T-helper 1 cell treated with Interleukin-12 subunit alpha and Interleukin-12 subunit beta and Interleukin-4 antibody, amounts not matched to agents 30 μg/mL and 1 μg/mL, for 36 hours (primary cell): ENCODE measurements around the gene CSMD2.

ENCODE experiments used
- H3K27ac Mint-ChIP-seq: one replicate; pipeline ENCODE4 v1.8.0; 2021; ENCODE audit warnings: mild to moderate bottlenecking, mixed read lengths
- H3K27me3 Mint-ChIP-seq: one replicate; pipeline ENCODE4 v1.8.0; 2021; ENCODE audit warnings: low read depth, mixed read lengths
- H3K36me3 Mint-ChIP-seq: one replicate; pipeline ENCODE4 v1.8.0; 2021; ENCODE audit warnings: low read depth, mixed read lengths
- H3K4me1 Mint-ChIP-seq: one replicate; pipeline ENCODE4 v1.8.0; 2021; ENCODE audit warnings: low read depth, mixed read lengths
- H3K4me3 Mint-ChIP-seq: one replicate; pipeline ENCODE4 v1.8.0; 2021; ENCODE audit warnings: mild to moderate bottlenecking, moderate library complexity, mixed read lengths
- H3K9me3 Mint-ChIP-seq: one replicate; pipeline ENCODE4 v1.8.0; 2021; ENCODE audit warnings: mixed read lengths

CSMD2 gene

GRCh38 chr1:33930346-33931110 is 234.5 kb downstream of the CSMD2 start:
- H3K9me3 Mint-ChIP-seq = no peaks in the 10 kb centered on the region
- no peak overlapping the region for H3K27ac Mint-ChIP-seq
- no peak overlapping the region for H3K4me3 Mint-ChIP-seq
- H3K36me3 Mint-ChIP-seq = no peaks in the 10 kb centered on the region
- H3K4me1 Mint-ChIP-seq = no peaks in the 10 kb centered on the region
- H3K27me3 Mint-ChIP-seq = no peaks in the 10 kb centered on the region

- Mint-ChIP-seq H3K4me3 (no peak overlapping the region), H3K4me1 (no peaks in the 10 kb centered on the region), H3K36me3 (no peaks in the 10 kb centered on the region), H3K27ac (no peak overlapping the region), H3K27me3 (no peaks in the 10 kb centered on the region), H3K9me3 (no peaks in the 10 kb centered on the region)
Observed at GRCh38 chr1:33928251-33928650, 236.8 kb downstream of the CSMD2 start.

GRCh38 chr1:33927721-33928120 is 237.3 kb downstream of the CSMD2 start:
- H3K27ac Mint-ChIP-seq = no peak overlapping the region
- H3K4me1 Mint-ChIP-seq = no peaks in the 10 kb centered on the region
- H3K4me3 Mint-ChIP-seq = no peak overlapping the region
- H3K36me3 Mint-ChIP-seq = no peaks in the 10 kb centered on the region
- H3K9me3 Mint-ChIP-seq = no peaks in the 10 kb centered on the region
- no peaks in the 10 kb centered on the region for H3K27me3 Mint-ChIP-seq

- Mint-ChIP-seq H3K9me3 (no peaks in the 10 kb centered on the region), H3K27me3 (no peaks in the 10 kb centered on the region), H3K27ac (no peak overlapping the region), H3K4me1 (no peaks in the 10 kb centered on the region), H3K4me3 (no peak overlapping the region), H3K36me3 (no peaks in the 10 kb centered on the region)
Observed at GRCh38 chr1:33925586-33925985, 239.4 kb downstream of the CSMD2 start.

- Mint-ChIP-seq H3K27me3 (no peaks in the 10 kb centered on the region), H3K4me3 (no peak overlapping the region), H3K27ac (no peak overlapping the region), H3K36me3 (no peaks in the 10 kb centered on the region), H3K9me3 (no peaks in the 10 kb centered on the region), H3K4me1 (no peaks in the 10 kb centered on the region)
Observed at GRCh38 chr1:33921281-33921680, 243.7 kb downstream of the CSMD2 start.

GRCh38 chr1:33918368-33918767 is 246.7 kb downstream of the CSMD2 start:
- Mint-ChIP-seq H3K27ac (no peak overlapping the region), H3K9me3 (no peaks in the 10 kb centered on the region), H3K4me1 (no peaks in the 10 kb centered on the region), H3K4me3 (no peak overlapping the region), H3K36me3 (no peaks in the 10 kb centered on the region), H3K27me3 (no peaks in the 10 kb centered on the region)

- Mint-ChIP-seq H3K4me3 (no peak overlapping the region), H3K27me3 (no peaks in the 10 kb centered on the region), H3K9me3 (no peaks in the 10 kb centered on the region), H3K4me1 (no peaks in the 10 kb centered on the region), H3K36me3 (no peaks in the 10 kb centered on the region), H3K27ac (no peak overlapping the region)
Observed at GRCh38 chr1:33916786-33917185, 248.2 kb downstream of the CSMD2 start.

- no peaks in the 10 kb centered on the region for H3K4me1 Mint-ChIP-seq
- H3K9me3 Mint-ChIP-seq = no peaks in the 10 kb centered on the region
- H3K4me3 Mint-ChIP-seq = no peak overlapping the region
- no peaks in the 10 kb centered on the region for H3K27me3 Mint-ChIP-seq
- H3K27ac Mint-ChIP-seq = no peak overlapping the region
- no peaks in the 10 kb centered on the region for H3K36me3 Mint-ChIP-seq
Observed at GRCh38 chr1:33914531-33914930, 250.5 kb downstream of the CSMD2 start.

GRCh38 chr1:33908324-33908956 is 256.6 kb downstream of the CSMD2 start:
- no peaks in the 10 kb centered on the region for H3K27me3 Mint-ChIP-seq
- H3K27ac Mint-ChIP-seq = no peak overlapping the region
- H3K4me1 Mint-ChIP-seq = no peaks in the 10 kb centered on the region
- no peaks in the 10 kb centered on the region for H3K9me3 Mint-ChIP-seq
- H3K36me3 Mint-ChIP-seq = no peaks in the 10 kb centered on the region
- no peak overlapping the region for H3K4me3 Mint-ChIP-seq

GRCh38 chr1:33906156-33906555 is 258.9 kb downstream of the CSMD2 start:
- no peak overlapping the region for H3K27ac Mint-ChIP-seq
- no peaks in the 10 kb centered on the region for H3K9me3 Mint-ChIP-seq
- no peaks in the 10 kb centered on the region for H3K36me3 Mint-ChIP-seq
- H3K4me3 Mint-ChIP-seq = no peak overlapping the region
- H3K27me3 Mint-ChIP-seq = no peaks in the 10 kb centered on the region
- H3K4me1 Mint-ChIP-seq = no peaks in the 10 kb centered on the region

GRCh38 chr1:33905241-33905640 is 259.8 kb downstream of the CSMD2 start:
- H3K4me1 Mint-ChIP-seq = no peaks in the 10 kb centered on the region
- H3K4me3 Mint-ChIP-seq = no peak overlapping the region
- H3K27me3 Mint-ChIP-seq = no peaks in the 10 kb centered on the region
- no peaks in the 10 kb centered on the region for H3K36me3 Mint-ChIP-seq
- H3K9me3 Mint-ChIP-seq = no peaks in the 10 kb centered on the region
- H3K27ac Mint-ChIP-seq = no peak overlapping the region

- H3K4me1 Mint-ChIP-seq = no peaks in the 10 kb centered on the region
Observed at GRCh38 chr1:33903210-33903589, 261.8 kb downstream of the CSMD2 start.

GRCh38 chr1:33902486-33903209 is 262.4 kb downstream of the CSMD2 start:
- Mint-ChIP-seq H3K27ac (no peak overlapping the region), H3K9me3 (no peaks in the 10 kb centered on the region), H3K4me1 (no peaks in the 10 kb centered on the region), H3K36me3 (no peaks in the 10 kb centered on the region), H3K27me3 (no peaks in the 10 kb centered on the region), H3K4me3 (no peak overlapping the region)

More at GRCh38 chr1:33903210-33903589, 261.8 kb downstream of the CSMD2 start:
- H3K4me3 Mint-ChIP-seq = no peak overlapping the region
- no peaks in the 10 kb centered on the region for H3K36me3 Mint-ChIP-seq
- H3K27me3 Mint-ChIP-seq = no peaks in the 10 kb centered on the region
- H3K27ac Mint-ChIP-seq = no peak overlapping the region
- no peaks in the 10 kb centered on the region for H3K9me3 Mint-ChIP-seq

GRCh38 chr1:33899746-33900145 is 265.3 kb downstream of the CSMD2 start:
- no peaks in the 10 kb centered on the region for H3K27me3 Mint-ChIP-seq
- H3K9me3 Mint-ChIP-seq = no peaks in the 10 kb centered on the region
- H3K36me3 Mint-ChIP-seq = no peaks in the 10 kb centered on the region
- no peak overlapping the region for H3K27ac Mint-ChIP-seq
- no peak overlapping the region for H3K4me3 Mint-ChIP-seq
- H3K4me1 Mint-ChIP-seq = no peaks in the 10 kb centered on the region

GRCh38 chr1:33898881-33899280 is 266.1 kb downstream of the CSMD2 start:
- Mint-ChIP-seq H3K36me3 (no peaks in the 10 kb centered on the region), H3K4me1 (no peaks in the 10 kb centered on the region), H3K9me3 (no peaks in the 10 kb centered on the region), H3K27ac (no peak overlapping the region), H3K27me3 (no peaks in the 10 kb centered on the region), H3K4me3 (no peak overlapping the region)
